Mucosa of gallbladder (tissue), 1 donor: ENCODE data around the gene PLEKHA3. TPM values are rescaled to one million over a fixed set of nuclear protein-coding genes. Genes with fewer than 3 reads are reported as not detected.
"Not testable (repeated sequence)": the region's sequence is repeated elsewhere in the genome, so short reads cannot be mapped to it uniquely, and the experiment has no call there.

Experiments used
- DNase-seq: peaks from one replicate; pipeline ENCODE4 v3.0.0-alpha.2; 2020; ENCODE audit warnings: low spot score
- total RNA-seq: library from RNA; stranded (reverse); gene quantifications from one replicate; pipeline ENCODE4 v1.2.1, GENCODE V29; 2021
- donor health status: DM: no; HTN: no; CAD: no.

The PLEKHA3 gene
- total RNA-seq, 1 donor from 2014 or later, result 37.4 TPM

- DNase-seq, result peak; percentile 83
Measured at GRCh38 chr2:178522950-178523595, 42.8 kb downstream of the PLEKHA3 start.

DNA sequence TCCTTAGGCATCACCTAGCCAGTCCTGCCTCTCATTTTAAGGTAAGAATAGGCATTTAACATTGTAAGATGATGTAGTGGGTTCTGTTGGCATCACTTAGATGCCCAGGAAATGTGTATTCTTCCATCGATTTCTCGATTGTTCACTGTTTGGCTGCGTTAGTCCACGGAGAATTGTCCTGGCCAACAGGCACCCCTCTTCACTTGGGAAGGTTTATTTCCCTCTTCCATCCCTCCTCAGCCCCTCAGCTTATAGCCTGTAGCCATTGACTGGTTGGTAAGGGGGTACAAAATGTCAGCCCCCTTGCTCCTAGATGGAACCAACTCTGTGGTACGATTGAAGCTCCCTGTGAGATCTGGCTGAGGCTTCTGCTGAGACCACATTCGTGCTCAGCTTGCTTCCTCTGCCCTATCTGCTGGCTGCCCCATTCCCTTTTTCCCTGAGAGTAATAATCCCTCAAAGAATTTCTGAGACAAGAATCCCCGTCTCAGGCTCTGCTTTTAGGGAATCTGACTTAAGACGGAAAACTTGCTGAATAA is 43.4 kb downstream of the PLEKHA3 start:
- DNase-seq, result no peak

DNA sequence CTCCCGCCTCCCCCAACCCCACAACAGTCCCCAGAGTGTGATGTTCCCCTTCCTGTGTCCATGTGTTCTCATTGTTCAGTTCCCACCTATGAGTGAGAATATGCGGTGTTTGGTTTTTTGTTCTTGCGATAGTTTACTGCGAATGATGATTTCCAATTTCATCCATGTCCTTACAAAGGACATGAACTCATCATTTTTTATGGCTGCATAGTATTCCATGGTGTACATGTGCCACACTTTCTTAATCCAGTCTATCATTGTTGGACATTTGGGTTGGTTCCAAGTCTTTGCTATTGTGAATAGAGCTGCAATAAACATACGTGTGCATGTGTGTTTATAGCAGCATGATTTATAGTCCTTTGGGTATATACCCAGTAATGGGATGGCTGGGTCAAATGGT is 44.8 kb downstream of the PLEKHA3 start:
- not testable (repeated sequence) for DNase-seq

- not testable (repeated sequence) for DNase-seq
Measured at GRCh38 chr2:178525460-178525859, 45.2 kb downstream of the PLEKHA3 start.

DNA sequence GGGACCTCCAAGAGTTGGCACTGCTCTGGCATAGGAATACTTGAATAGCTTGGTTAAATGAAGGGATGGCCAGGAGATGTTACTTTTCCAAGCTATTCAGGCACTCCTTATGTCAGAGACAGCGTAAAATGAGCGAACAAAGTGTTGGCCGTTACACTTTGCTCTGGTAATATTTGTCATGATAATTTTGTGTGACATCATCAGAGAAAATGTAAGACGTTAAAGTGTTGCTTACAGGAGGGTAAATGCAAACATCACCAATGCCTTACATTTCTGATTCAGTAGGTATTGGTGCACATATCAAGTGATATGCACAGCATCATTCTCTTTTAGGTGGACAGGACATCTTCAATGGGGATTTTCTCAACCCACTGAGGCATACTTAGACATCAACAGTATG is 46.0 kb downstream of the PLEKHA3 start:
- DNase-seq, result no peak

GRCh38 chr2:178527592-178527991 is 47.3 kb downstream of the PLEKHA3 start:
- DNase-seq, result no peak

- DNase-seq, result no peak
Measured at GRCh38 chr2:178528647-178529046, 48.4 kb downstream of the PLEKHA3 start.

DNA sequence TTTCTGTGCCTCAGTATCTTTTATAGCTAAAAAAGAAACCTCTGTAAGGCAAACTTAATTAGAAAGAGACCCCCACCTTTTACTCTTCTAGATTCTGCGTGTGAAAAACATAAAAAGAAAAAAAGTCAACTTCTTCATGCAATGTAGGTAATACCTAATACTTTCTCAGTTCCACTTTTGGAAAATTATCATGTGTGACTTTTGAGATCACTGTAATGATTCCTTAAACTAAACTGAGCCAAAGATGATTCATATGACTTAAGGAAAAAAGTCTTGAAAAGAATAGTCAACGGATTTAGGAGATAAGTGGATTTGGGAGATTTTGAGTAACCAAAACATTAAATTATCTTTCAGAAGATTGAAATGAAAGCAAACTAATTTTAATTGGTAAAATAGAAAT is 48.9 kb downstream of the PLEKHA3 start:
- no peak for DNase-seq

GRCh38 chr2:178530131-178530530 is 49.9 kb downstream of the PLEKHA3 start:
- DNase-seq, result no peak

- no peak for DNase-seq
Measured at GRCh38 chr2:178530625-178531142, 50.4 kb downstream of the PLEKHA3 start.

GRCh38 chr2:178531168-178531567 is 50.9 kb downstream of the PLEKHA3 start:
- DNase-seq, result no peak

DNA sequence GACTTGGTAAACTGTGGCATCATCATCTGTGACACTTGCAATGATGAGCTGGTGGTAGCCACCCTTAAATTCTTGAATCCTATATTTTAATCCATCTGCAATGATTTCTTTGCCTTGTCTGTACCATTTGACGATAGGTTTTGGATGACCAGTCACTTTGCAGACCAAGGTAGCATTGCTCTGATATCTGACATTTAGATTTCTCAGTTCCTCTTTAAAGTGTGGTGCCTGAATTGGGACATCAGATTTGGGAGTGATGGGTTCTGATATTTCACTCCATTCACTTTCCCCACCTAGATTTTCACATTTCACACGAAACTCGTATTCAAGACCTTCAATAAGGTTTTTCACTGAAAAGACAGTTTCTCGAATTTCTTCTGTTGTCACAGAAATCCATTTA is 55.8 kb downstream of the PLEKHA3 start:
- DNase-seq, result no peak

DNA sequence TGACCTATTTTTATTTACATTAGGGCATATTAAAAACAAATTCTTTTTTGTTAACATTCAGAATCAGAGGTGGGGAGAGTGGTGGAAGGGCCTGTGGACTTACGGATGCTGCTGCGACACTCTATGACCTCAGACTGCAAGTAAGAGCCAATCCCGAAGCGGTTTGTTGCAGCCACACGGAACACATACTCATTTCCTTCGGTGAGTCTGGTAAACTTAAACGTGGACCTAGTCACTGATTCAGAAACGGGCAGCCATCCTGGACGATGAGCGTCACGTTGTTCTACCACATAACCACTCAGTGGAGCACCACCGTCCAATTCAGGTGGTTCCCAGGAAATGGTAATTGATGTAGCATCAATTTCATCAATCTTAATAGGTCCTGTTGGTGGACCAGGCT is 61.9 kb downstream of the PLEKHA3 start:
- no peak for DNase-seq

GRCh38 chr2:178542569-178542968 is 62.3 kb downstream of the PLEKHA3 start:
- no peak for DNase-seq

DNA sequence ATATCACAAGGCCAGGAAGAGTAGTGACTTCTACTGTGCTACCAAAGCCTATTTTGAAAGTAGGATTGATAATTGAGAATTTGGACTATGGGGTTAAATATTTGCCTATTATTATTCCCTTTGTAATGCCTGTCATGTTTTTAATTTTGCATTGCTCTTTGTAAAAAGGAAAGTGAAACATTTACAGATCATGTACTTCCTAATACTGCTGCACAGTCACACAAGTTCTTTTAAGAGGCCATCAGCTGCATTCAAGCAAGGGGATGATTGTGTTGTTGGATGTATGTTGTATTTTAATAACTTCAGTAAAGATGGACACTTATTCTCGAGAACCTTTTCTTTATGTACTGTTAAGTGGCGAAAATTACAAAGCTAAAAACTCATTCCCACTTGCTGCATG is 70.1 kb downstream of the PLEKHA3 start:
- no peak for DNase-seq

DNA sequence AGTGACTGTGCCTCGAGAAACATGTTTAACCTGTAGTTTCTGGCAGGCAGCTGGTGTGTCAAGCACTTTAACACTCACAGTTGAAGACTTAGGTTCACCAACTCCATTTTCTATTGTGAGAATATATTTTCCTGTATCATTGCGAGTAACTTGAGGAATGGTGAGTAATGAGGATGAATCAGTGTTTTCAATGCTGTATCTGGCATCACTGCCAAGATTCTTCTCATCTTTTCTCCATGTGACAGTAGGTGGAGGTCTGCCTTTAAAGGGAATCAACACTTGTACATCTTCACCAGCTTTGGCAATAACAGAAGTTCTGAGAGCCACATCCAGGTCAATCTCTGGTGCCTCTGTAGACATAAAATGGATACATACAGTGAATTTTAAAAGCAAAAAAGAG is 72.8 kb downstream of the PLEKHA3 start:
- DNase-seq, result no peak

Other genes starting within 250 kb of the PLEKHA3 start
- gene PRKRA, start 29.3 kb upstream of the PLEKHA3 start, total RNA-seq, result 43.0 TPM
- 3.1 TPM for gene PJVK, start 29.1 kb upstream of the PLEKHA3 start, total RNA-seq
- 9.1 TPM for gene FKBP7, start 1.9 kb upstream of the PLEKHA3 start, total RNA-seq